ENCODE measurements around the gene FAM98A. TPM values are rescaled to one million over a fixed set of nuclear protein-coding genes. Genes with fewer than 3 reads are reported as not detected.

FAM98A gene
- total RNA-seq, 4 donors from 2014 or later, result 21.4 to 59.9 (median 30.8) TPM

DNA sequence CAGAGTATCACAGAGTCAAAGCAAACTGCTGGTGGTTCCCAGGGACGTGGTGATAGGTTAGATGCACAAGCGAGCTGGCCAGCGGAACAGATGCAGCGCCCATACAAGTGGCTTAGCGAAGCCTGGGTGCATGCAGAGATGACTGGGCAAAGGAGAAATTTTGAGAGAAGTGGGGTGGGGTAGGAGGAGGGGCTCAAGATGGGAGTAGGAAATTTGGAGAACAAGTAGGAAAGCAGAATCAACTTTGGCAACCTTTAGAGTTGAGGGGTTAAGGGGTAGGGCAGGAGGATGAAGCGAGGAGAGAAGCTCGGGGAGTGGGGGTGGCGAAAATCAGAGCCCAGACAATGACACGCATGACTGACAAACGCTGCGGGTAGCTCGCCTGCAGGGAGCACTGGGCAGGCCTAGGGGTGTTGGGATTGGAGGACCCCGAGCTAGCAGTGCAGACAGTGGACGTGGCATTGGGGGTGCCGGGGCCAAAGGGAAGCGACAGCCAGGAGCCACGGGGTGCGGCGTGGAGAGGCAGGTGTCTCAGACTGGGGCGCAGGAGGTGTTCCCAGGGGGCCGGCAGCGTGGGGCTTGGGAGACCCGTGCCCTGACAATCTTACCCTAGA is 431 bp downstream of the FAM98A start:
- Histone ChIP-seq H3K27me3 (no peaks in the 10 kb centered on the region), H3K36me3 (peaks cover 9% of the 10 kb centered on the region), H3K4me1 (peaks cover 29% of the 10 kb centered on the region), H3K27ac (peak overlapping the region; percentile 55), H3K4me3 (peak overlapping the region; percentile 68), H3K9me3 (no peaks in the 10 kb centered on the region)
- DNase-seq (ENCODE audit: low spot score in 2 of 2), result peak in 1 of 2 donors; percentile 84
- WGBS, result under 1% methylated on average over 19 of the region's 23 CpGs
- TF ChIP-seq EP300 (IDR thresholded peaks at IDR 0.05), result no peak
- no peak for TF ChIP-seq POLR2AphosphoS5 (IDR thresholded peaks at IDR 0.05)
- TF ChIP-seq, protein P1, sequence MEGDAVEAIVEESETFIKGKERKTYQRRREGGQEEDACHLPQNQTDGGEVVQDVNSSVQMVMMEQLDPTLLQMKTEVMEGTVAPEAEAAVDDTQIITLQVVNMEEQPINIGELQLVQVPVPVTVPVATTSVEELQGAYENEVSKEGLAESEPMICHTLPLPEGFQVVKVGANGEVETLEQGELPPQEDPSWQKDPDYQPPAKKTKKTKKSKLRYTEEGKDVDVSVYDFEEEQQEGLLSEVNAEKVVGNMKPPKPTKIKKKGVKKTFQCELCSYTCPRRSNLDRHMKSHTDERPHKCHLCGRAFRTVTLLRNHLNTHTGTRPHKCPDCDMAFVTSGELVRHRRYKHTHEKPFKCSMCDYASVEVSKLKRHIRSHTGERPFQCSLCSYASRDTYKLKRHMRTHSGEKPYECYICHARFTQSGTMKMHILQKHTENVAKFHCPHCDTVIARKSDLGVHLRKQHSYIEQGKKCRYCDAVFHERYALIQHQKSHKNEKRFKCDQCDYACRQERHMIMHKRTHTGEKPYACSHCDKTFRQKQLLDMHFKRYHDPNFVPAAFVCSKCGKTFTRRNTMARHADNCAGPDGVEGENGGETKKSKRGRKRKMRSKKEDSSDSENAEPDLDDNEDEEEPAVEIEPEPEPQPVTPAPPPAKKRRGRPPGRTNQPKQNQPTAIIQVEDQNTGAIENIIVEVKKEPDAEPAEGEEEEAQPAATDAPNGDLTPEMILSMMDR (IDR thresholded peaks at IDR 0.05), result no peak
- TF ChIP-seq POLR2A (IDR thresholded peaks at IDR 0.05), result no peak

DNA sequence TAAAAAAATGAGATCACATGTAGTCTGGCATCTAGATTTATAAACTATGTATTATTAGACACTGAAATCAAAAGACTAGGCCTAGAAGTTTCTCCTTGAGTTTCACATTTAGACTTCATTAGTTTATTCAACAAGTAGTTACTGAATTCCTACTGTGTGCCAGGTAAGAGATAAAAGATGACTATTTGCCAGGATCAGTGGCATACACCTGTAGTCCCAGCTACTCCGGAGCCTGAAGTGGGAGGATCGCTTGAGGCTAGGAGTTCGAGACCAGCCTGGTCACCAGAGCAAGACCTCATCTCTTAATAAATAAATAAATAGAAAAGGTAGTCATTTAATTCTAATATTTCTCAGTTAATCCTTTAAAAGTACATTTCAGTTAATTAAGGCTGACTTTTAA is 2.1 kb downstream of the FAM98A start:
- WGBS, result 80% methylated on average over 3 of the region's 3 CpGs
- H3K4me1 ChIP-seq, result peaks cover 29% of the 10 kb centered on the region

DNA sequence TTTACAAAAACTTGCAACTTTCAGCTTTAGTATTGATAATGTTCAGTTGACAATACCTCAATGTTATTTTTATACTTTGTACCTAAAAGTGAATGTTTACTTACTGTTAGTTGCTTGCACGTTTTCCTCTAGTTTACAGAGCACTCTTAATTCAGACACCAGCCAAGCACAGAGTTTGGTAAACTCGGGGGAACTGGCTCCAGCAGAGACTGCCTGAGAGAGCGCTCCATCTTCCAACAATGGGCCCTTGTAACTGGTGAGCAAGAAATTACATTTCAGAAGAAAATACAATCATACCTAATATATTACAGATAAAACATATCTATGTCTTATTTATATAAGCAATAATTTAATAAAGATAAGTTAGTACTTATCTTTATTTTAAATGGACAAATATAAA is 3.7 kb downstream of the FAM98A start:
- TF ChIP-seq POLR2A (IDR thresholded peaks at IDR 0.05) (no peak), EP300 (IDR thresholded peaks at IDR 0.05) (no peak), POLR2AphosphoS5 (IDR thresholded peaks at IDR 0.05) (no peak)
- TF ChIP-seq, protein P1 (IDR thresholded peaks at IDR 0.05), result no peak
- DNase-seq (ENCODE audit: low spot score in 2 of 2), result no peak
- Histone ChIP-seq H3K9me3 (no peaks in the 10 kb centered on the region), H3K4me3 (no peak overlapping the region), H3K27ac (no peak overlapping the region), H3K4me1 (peaks cover 29% of the 10 kb centered on the region), H3K36me3 (peaks cover 39% of the 10 kb centered on the region), H3K27me3 (no peaks in the 10 kb centered on the region)
- 66% methylated on average over 3 of the region's 3 CpGs for whole genome bisulfite sequencing

More for the DNA sequence above, 2.1 kb downstream of the FAM98A start:
- TF ChIP-seq EP300 (IDR thresholded peaks at IDR 0.05), result no peak
- TF ChIP-seq, protein P1 (IDR thresholded peaks at IDR 0.05), result no peak
- DNase-seq (ENCODE audit: low spot score in 2 of 2), result no peak
- no peaks in the 10 kb centered on the region for H3K9me3 ChIP-seq
- no peak overlapping the region for H3K27ac ChIP-seq
- H3K36me3 ChIP-seq, result peaks cover 26% of the 10 kb centered on the region
- no peak overlapping the region for H3K4me3 ChIP-seq
- no peaks in the 10 kb centered on the region for H3K27me3 ChIP-seq

DNA sequence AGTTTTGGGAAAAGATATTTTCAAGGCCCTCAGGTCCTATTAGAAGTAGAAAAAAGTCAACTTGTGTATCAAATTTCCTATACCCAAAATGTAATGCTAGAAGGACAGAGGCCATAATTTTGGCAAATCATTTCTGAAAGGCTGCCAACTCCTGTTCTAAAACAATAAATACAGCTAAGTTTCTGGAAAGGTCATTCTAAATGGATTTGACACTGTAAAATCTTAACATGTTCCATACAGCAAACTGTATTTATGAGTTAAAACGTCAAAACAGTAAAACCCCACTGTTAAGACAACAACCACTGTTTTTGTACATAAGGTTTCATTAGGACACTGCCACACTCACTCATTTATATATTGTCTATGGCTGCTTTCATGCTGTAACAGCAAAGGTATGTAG is 9.7 kb downstream of the FAM98A start:
- Histone ChIP-seq H3K4me3 (no peak overlapping the region), H3K36me3 (peaks cover 79% of the 10 kb centered on the region), H3K4me1 (peaks cover 8% of the 10 kb centered on the region), H3K27me3 (no peaks in the 10 kb centered on the region), H3K27ac (no peak overlapping the region), H3K9me3 (no peaks in the 10 kb centered on the region)
- no peak for DNase-seq (ENCODE audit: low spot score in 2 of 2)
- no peak for TF ChIP-seq POLR2A (IDR thresholded peaks at IDR 0.05)
- TF ChIP-seq, protein P1 (IDR thresholded peaks at IDR 0.05), result no peak
- TF ChIP-seq POLR2AphosphoS5 (IDR thresholded peaks at IDR 0.05), result no peak
- TF ChIP-seq EP300 (IDR thresholded peaks at IDR 0.05), result no peak
- WGBS, result 37% methylated on average over 1 of the region's 1 CpG

DNA sequence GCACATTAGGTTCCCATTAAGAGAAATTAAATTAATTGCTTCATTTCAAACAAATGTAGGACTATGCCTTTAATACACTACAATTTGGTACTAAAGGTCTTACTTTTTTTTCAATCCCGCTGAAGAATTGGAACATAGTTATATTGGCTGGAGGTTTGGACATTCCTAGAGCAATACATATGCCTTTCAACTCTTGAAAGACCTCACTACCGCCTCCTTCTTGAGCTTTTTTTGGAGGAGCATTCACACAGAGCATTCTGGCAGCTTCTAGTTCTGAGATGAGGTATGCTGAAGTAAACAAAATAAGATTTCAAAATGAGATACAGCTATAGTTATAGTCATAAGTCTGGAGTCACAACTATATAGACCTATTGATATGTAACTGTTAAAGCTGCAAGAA is 10.9 kb downstream of the FAM98A start:
- H3K4me3 ChIP-seq, result no peak overlapping the region
- 65% methylated on average over 2 of the region's 2 CpGs for whole genome bisulfite sequencing
- H3K27ac ChIP-seq, result no peak overlapping the region
- peaks cover 8% of the 10 kb centered on the region for H3K4me1 ChIP-seq
- no peak for DNase-seq (ENCODE audit: low spot score in 2 of 2)
- TF ChIP-seq POLR2AphosphoS5 (IDR thresholded peaks at IDR 0.05), result no peak
- H3K36me3 ChIP-seq, result peaks cover 78% of the 10 kb centered on the region
- H3K27me3 ChIP-seq, result no peaks in the 10 kb centered on the region
- H3K9me3 ChIP-seq, result no peaks in the 10 kb centered on the region

DNA sequence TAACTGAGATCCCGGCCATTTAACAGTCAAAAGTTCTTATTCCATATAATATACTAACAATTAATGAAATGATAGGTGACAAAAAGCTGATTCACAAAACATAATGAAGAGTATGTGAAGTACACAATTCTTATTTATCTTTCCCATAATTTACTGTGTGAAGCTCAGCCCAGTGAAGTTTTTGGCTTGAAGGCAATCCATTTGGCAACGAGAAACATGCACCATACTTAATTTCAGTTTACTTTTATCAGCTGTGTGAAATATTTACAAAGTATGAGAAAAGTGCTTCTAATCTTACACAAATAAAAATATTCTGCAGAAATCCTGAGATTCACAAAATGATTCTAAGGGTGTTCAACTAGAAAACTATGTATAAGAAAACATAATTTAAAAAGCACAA is 12.3 kb downstream of the FAM98A start:
- H3K4me1 ChIP-seq, result peaks cover 8% of the 10 kb centered on the region
- H3K36me3 ChIP-seq, result peaks cover 63% of the 10 kb centered on the region
- H3K27me3 ChIP-seq, result no peaks in the 10 kb centered on the region
- no peak for DNase-seq (ENCODE audit: low spot score in 2 of 2)
- WGBS, result 84% methylated on average over 2 of the region's 2 CpGs
- H3K9me3 ChIP-seq, result no peaks in the 10 kb centered on the region
- no peak overlapping the region for H3K4me3 ChIP-seq
- no peak for TF ChIP-seq EP300 (IDR thresholded peaks at IDR 0.05)
- TF ChIP-seq POLR2AphosphoS5 (IDR thresholded peaks at IDR 0.05), result no peak
- TF ChIP-seq, protein P1 (IDR thresholded peaks at IDR 0.05), result no peak
- no peak for TF ChIP-seq POLR2A (IDR thresholded peaks at IDR 0.05)
- H3K27ac ChIP-seq, result no peak overlapping the region

Measured in suprapubic skin (tissue), 4 donors.